SH-SY5Y (cell line): Measurements from ENCODE around the gene CGNL1.

Experiments
- GATA2 ChIP-seq: IDR thresholded peaks from 2 replicates; pipeline ENCODE4 v1.6.1; 2011; ENCODE audit warnings: mild to moderate bottlenecking, low read depth, low read length
- GATA3 ChIP-seq: IDR thresholded peaks from 2 replicates; pipeline ENCODE4 v1.6.1; 2011; ENCODE audit warnings: low read depth, mild to moderate bottlenecking, low read length, moderate library complexity

DNA sequence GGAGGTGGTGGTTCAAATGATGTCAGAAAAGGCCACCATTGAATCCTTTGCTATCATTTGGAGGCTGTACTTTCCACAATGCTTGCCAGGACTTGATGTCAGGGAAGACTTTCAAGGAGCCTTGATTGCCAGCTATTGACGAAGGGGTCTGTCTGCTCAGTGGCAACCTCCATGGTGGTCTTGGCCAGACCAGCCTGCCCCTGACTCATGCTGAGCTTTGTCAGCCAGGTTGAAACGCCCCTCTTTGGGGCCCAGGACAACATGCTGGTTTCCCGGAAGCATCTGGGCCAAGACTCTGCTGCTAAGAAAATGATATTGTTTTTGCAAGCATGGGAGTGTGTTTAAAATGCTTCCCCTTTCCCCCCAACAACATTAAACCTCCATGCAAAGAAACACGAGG, 26.7 kb downstream of the CGNL1 start:
- TF ChIP-seq GATA3 (no peak), GATA2 (no peak)
